ENCODE results near the gene PFKL.
"Not testable (repeated sequence)": the region's sequence is repeated elsewhere in the genome, so short reads cannot be mapped to it uniquely, and the experiment has no call there.

The PFKL gene

DNA sequence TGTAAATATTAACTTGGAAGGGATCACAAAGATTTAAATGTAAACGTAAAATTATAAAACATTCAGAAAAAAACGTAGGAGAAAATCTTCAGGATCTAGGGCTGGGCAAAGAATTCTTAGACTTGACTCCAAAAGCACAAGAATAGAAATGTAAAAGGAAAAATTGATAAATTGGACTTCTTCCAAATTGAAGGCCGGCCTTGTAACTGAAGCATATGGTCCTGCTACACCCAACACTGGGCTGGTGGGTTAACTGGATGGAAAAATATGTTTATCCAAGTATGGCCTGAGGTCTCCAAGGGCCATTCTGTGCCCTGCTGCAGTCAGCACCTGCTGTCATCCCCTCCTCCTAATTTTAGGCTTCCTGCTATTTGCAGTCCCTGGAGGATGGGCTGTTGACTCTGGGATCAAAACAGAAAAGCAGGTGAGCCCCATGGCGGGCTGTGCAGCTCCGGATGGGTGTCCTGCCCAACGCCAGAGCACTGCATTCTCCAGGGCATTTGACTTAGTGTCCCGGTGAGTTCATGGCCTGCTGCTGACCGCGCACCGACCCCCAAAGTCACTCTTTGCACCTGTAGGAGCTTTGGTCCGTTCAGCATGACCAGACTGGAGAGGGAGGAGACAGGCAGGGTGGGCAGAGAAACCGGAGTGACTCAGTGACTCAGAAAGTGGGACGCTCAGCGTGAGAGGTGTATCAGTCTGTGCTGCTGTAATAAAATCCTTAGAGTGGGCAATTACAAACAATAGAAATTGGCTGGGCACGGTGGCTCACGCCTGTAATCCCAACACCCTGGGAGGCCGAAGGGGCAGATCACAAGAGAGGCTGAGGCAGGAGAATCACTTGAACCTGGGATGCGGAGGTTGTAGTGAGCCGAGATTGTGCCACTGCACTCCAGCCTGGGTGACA is 20.2 kb upstream of the PFKL start:
- no peak for DNase-seq (ENCODE audit: low spot score)

DNA sequence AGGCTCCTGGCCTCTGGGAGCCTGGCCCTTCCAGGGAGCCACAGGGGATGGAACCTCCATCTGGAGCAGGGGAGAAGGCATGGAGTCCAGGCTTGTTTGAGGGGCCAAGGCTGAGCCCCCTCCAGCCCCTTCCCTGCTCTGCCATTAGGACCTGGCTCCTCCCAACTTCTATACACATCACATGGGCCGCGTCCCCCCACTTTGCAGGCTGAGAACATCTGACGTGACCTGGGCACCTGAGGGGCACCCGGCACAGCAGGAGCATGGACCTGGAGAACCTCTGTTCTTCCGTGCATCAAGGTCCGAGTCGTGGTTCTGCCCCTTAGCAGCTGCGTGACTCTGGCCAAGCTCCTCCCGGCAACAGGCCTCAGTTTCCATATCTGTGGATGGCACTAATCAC is 18.1 kb upstream of the PFKL start:
- DNase-seq (ENCODE audit: low spot score), result no peak

DNA sequence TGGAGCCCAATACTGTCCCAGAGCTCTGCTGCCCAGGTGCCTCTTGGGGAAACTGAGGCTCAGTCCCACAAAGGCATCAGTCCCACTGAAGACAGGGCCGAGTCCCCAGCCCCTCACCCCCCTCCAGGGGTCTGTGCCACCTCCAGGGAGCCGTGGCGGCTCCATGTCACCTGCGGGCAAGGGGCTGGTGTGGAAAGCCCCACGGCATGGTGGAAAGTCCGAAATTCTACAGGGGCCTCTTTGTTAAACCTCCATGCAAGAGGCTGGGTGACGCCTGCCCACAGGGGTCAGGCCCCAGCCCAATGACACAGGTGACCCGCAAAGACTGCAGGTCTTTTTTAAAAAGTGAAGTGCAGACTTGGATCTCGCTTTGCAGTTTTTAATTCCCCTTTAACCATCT is 17.5 kb upstream of the PFKL start:
- no peak for DNase-seq (ENCODE audit: low spot score)

DNA sequence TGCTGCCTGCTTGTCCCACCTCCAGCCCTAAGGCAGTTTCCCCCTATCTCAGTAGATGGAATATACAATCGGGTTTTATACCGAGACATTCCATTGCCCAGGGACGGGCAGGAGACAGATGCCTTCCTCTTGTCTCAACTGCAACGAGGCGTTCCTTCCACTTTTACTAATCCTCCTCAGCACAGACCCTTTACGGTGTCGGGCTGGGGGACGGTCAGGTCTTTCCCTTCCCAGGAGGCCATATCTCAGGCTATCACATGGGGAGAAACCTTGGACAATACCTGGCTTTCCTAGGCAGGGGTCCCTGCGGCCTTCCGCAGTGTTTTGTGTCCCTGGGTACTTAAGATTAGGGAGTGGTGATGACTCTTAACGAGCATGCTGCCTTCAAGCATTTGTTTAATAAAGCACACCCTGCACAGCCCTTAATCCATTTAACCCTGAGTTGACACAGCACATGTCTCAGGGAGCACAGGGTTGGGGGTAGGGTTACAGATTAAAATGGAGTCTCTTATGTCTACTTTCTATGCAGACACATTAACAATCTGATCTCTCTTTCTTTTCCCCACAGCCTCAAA is 16.6 kb upstream of the PFKL start:
- DNase-seq (ENCODE audit: low spot score), result not testable (repeated sequence)

DNA sequence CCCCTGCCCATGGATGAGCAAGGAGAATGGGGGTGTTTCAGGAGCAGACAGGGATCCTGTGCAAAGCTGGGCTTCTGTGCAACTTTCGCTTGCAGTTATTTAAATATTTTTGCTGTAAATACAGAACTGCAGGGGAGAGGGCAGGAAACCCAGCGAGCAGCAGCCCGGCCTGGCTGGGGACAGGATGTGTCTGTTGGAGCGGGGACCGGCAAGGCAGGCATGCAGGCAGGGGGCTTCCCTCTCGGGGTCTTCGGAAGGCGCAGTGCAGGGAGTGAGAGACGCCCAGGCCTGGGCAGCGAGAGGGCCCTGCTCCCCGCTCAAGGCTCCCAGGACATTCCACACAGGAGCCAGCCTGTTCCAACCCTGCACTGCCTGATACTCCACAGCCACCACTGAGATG is 15.9 kb upstream of the PFKL start:
- no peak for DNase-seq (ENCODE audit: low spot score)

DNA sequence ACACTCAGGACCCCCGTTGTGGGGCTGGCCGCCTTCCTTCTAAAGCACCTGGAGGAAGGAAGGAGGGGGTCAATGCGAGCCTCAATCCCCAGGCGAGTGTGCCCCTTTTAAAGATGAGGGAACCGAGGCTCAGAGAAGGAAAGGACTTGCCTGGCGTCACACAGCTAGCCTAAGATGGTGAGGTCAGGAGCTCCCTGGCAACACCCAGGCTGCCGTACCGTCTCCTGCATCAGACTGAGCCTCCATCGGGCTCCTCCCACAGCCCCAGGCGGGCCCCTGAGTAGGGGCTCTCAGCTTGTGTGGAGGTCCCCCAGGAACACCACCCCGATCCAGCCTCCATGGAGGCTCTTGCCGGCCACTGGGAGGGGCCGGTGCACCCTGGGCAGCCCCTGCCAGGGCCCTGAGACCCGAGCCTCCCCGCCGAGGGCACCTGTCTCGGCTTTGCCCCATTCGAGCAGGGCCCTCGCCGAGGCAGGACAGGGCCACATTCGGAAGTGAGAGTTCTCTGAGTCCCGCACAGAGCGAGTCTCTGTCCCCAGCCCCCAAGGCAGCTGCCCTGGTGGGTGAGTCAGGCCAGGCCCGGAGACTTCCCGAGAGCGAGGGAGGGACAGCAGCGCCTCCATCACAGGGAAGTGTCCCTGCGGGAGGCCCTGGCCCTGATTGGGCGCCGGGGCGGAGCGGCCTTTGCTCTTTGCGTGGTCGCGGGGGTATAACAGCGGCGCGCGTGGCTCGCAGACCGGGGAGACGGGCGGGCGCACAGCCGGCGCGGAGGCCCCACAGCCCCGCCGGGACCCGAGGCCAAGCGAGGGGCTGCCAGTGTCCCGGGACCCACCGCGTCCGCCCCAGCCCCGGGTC is 14.5 kb upstream of the PFKL start, which contains the start of gene AIRE:
Gene AIRE (plus strand): TSS at position 739 of the 855 bp plus-strand sequence. CDS start 131 bp downstream, outside the sequence.
- no peak for DNase-seq (ENCODE audit: low spot score)

DNA sequence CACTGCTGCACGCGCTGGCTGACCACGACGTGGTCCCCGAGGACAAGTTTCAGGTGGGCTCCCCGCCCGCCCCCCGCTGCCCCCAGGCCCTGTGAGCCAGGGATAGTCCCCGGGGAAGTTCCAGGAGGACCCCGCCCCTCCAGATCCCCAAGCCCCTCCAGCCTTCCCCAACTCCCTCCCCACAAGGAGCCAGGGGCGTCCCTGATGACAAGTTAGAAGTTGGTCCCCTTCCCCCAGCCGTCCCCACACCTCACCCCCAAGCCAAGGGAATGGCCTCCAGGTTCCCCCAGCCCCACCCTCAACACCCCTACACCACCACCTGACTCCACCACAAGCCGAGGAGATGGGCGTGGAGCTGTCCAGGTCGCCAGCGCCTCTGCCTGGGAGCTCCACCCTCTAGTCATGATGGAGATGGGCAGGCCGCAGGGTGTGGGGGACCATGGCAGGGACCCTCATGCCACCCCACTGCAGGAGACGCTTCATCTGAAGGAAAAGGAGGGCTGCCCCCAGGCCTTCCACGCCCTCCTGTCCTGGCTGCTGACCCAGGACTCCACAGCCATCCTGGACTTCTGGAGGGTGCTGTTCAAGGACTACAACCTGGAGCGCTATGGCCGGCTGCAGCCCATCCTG is 13.7 kb upstream of the PFKL start:
- no peak for DNase-seq (ENCODE audit: low spot score)

DNA sequence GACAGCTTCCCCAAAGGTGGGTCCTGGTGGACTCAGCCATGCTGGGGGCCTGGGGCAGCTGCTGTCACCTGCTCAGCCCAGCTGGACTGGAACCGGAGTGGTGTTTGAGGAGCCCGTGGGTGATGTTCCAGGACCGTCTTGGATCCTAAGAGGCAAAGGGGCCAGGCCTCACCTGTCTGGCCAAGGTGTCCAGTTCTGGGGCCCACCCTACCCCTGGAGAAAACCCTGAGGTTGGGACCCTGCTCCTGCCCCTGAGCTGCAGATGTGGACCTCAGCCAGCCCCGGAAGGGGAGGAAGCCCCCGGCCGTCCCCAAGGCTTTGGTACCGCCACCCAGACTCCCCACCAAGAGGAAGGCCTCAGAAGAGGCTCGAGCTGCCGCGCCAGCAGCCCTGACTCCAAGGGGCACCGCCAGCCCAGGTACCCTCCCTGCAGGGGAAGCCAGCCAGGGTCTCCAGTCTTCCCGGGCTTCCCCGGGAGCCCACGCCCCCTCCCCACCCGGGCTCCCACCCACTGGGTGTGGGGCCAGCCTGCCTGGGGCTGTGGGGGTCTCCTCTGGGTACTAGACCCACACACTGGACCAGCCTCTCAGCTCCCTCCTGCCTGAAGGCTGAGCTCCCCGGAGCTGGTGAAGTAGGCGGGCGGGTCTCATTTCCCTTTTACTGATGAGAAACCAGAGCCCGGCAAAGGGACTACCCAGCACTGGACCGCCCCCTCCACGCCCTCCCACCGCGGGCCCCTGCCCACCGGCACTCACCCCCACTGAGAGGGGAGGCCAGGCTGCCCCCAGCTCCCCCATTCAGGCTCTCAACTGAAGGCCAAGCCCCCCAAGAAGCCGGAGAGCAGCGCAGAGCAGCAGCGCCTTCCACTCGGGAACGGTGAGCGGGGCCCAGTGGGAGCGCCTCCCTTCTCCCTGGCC is 12.9 kb upstream of the PFKL start:
- DNase-seq (ENCODE audit: low spot score), result no peak

DNA sequence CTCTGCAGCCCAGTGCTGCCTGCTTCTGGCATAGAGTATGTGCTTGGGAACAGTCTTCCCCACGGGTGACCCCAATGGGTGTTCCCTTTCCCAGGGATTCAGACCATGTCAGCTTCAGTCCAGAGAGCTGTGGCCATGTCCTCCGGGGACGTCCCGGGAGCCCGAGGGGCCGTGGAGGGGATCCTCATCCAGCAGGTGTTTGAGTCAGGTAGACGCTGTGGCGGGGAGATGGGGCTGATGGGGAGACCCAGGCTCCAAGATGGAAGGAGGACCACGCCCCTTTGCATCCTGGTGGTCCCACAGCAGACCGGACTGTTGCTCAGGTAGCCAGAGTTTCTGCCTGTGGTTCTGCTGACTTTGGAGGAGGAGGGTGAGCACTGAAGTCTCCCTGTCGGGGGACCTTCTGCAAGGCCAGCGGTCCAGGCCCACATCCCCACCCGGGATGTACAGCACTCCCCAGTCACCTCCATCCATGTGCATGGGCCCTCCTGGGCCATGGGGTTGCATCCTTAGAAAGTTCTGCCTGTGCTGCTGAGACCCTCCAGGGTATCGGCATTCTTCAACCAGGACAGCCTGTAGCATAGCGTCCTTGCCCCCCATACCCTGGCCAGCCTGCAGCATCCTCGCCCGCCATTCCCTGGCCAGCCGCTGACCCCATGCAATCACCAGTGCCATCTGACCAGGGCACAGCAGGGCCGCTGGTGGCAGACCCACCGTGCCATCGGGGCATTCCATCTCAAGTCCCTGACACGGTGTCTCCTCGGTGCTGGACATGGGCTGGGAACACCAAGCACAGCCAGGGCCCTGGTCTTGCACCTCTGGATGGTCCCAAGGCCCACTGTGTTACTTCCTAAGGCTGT is 11.4 kb upstream of the PFKL start:
- no peak for DNase-seq (ENCODE audit: low spot score)

DNA sequence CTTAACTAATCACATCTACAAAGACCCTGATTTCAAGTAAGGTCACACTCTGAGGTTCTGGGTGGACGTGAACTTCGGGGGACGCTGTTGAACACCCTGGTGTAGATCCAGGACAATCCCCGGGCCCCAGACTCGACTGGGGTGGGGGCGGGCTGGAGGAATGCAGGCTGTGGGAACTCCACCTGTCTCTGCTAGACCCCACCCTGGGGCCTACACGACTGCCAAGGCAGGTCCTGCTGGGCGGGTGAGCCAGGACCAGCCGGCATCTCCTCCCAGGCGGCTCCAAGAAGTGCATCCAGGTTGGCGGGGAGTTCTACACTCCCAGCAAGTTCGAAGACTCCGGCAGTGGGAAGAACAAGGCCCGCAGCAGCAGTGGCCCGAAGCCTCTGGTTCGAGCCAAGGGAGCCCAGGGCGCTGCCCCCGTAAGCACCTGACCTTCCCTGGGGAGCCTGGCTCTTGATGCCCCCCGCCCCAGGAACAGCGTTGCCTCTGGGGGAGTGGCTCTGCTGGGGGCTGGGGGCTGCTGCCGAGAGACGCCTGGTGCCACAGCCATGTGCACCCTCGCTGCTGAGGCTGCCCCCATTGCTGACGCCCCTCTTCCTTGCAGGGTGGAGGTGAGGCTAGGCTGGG is 10.4 kb upstream of the PFKL start:
- no peak for DNase-seq (ENCODE audit: low spot score)

DNA sequence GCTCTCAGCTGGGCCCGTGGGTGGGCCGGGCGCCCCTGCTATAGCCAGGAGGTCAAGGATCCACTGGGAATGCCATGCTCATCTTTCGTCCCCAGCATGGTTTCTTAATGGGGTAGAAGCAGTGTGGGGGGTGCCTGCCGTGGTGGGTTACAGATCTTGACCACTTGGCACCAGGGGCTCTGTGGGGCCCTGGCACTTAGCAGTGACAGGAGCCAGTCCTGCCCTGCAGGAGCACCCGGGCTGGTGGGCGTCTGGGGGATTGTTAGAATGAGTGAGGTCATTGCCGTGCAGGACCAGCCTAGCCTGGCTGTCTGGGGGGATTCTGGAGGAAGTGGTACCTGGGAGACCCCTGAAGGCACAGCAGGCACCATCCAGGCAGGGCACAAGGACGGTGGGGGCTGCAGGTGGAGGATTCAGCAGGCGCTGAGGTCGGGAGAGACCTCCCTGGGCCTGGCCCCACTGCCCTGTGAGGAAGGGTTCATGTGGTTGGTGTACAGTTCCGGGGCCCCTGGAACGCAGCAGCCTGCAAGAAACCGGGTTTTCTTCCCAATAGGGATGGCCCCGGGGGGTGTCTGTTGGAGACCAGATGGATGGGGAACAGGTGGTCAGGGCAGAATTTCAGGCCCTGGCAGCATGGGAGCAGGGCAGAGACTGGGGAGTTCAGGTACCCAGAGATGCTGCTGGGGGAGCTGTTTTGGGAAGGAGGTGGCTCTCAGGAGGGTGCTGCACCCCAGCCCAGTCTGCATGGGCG is 9.4 kb upstream of the PFKL start:
- DNase-seq (ENCODE audit: low spot score), result no peak

DNA sequence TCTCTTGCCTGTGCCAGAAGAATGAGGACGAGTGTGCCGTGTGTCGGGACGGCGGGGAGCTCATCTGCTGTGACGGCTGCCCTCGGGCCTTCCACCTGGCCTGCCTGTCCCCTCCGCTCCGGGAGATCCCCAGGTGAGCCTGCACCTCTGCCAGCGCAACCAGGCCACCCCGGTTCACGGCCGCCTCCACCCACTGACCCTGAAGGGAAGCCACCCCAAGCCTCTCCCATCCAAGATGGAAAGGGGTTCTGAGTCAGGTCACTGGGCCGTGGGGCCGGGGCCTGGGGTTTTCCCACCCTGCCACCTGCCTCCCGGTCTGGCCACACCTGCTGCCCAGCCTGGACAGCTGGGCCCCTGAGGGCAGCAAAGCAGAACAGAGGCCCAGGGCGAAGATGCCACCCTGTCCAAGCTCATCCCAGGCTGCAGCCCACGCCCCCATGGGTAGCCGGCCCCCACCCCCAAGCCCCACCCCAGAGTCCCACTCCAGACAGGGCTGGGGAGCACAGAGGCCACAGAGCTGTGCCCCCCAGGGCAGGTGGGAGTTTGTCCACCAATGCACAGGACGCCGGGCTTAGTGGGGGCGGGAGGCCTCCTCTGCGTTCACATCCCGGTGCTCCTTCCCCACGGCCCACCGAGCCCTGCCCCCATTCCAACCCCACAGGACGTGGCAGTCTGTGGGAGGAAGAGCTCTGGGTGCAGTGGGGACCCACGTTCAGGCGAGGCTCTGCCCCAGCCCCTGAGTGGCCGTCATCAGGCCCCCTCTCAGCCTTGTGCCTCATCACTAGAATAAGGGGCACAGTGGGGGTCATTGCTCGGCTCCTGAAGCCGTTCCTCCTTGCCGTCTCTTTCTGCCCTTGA is 8.5 kb upstream of the PFKL start:
- DNase-seq (ENCODE audit: low spot score), result no peak

DNA sequence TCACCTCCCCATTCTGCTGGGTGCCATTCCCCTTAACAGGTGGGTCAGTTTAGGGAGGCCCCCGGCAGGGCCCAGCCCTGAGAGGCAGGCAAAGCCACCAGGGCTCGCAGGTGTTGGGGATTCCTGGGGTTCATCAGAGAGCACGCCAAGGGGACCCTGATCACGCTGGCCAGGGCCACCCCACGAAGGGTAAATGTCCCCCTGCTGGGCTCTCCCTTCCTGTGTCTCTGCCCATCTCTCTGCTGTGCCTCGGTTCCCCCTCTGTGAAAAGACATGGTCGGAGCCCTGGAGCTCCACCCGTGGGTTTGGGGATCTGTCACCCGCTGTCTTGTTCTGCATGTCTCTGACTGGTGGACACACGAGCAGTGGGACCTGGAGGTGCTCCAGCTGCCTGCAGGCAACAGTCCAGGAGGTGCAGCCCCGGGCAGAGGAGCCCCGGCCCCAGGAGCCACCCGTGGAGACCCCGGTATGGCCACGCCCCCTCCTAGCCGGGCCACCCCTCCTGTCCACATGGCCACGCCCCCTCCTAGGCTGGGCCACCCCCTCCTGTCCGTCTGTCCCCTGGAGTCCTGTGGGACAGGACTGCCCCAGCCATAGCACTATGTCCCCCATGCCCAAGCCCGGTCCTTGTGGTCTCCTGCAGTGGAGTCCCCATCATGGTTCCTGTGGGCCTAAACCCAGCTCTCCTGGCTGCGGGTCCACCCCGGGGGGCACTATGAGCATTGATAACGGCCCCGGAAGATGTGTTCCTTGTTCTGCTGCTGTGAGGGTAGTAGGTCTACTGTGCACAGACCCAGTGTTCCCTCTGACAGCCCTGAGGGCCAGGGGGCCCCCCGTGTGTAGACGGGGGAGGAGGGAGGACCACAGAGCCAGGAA is 7.7 kb upstream of the PFKL start:
- DNase-seq (ENCODE audit: low spot score), result no peak

DNA sequence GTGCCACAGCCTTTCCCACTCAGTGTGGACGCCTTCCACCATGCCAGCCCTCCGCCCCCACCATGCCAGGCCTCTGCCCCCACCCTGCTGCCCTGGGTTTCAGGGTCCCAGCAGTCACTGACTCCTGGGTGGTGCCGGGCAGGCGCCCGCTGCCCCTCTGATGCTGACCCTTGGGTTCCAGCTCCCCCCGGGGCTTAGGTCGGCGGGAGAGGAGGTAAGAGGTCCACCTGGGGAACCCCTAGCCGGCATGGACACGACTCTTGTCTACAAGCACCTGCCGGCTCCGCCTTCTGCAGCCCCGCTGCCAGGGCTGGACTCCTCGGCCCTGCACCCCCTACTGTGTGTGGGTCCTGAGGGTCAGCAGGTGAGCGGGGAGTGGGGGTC is 7.0 kb upstream of the PFKL start:
- no peak for DNase-seq (ENCODE audit: low spot score)

DNA sequence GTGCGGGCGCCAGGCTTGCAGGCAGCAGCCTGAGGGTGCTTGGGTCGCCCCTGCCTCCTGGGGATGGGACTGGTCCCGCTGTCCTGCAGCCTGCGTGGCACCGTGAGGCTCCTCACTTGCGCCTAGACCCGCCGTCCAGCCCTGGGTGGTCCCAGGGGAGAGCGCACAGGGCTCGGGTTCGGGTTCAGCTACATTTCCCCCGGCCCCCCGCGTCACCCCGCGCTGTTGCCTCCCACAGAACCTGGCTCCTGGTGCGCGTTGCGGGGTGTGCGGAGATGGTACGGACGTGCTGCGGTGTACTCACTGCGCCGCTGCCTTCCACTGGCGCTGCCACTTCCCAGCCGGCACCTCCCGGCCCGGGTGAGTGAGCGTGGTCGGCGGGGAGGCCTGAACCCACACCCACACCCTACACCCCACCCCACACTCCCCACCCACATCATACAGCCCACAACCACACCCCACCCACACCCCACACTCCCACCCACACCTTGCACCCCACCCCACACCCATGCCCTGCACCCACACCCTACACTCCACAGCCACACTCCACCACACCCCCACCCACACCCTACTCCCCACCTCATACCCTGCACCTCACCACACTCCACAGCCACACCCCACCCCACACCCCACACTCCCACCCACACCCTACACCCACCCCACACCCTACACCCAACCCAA is 6.2 kb upstream of the PFKL start:
- no peak for DNase-seq (ENCODE audit: low spot score)

DNA sequence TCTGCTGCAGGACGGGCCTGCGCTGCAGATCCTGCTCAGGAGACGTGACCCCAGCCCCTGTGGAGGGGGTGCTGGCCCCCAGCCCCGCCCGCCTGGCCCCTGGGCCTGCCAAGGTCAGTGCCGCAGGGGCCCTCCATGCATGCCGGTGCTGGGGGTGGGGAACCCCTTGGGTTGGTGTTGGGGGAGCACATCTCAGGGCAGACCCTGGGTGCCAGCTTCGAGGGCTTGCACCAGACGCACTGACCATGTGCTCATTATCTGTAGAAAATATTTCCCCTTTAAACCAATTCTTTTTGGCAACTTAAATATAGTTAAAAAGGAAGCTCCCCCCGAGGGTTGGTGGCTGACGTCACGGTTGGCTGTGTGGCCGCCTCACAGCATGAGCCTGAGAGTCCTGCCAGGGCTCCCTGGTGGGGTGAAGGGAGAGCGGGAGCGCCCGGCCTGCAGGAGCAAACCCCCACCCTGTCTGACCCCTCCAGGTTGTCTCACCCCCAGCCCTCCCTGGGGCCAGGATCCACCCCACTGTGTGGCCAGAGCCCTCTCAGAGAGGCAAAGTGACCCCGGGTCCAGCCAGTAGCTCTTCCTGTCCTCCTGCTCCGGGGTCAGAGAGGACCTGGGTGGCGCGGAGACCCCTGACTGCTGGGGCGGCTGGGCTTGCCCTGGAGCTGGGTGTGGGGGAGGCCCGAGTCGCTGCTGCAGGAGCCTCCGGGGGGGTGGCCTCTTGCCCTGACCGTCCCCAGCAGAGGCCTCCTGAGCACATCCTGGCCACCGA is 5.3 kb upstream of the PFKL start:
- no peak for DNase-seq (ENCODE audit: low spot score)
